GM21825 (cell line): Measurements from ENCODE around the gene GRID2.

Source experiments
- ATAC-seq: cut with Tn5 transposase; IDR thresholded peaks from one replicate; pipeline ENCODE4 v1.9.1; 2021; ENCODE audit warnings: mild to moderate bottlenecking, moderate library complexity; ENCODE audit not compliant: unreplicated experiment

The GRID2 gene

GRCh38 chr4:93373893-93374860, 1070.4 kb downstream of the GRID2 start:
- no peak for ATAC-seq

GRCh38 chr4:93384241-93384640, 1080.5 kb downstream of the GRID2 start:
- no peak for ATAC-seq

- no peak for ATAC-seq
Observed at GRCh38 chr4:93384887-93385286, 1081.1 kb downstream of the GRID2 start.

GRCh38 chr4:93394545-93395081, 1090.8 kb downstream of the GRID2 start:
- ATAC-seq: no peak

- ATAC-seq: no peak
Observed at GRCh38 chr4:93396272-93396671, 1092.5 kb downstream of the GRID2 start.

- ATAC-seq: no peak
Observed at GRCh38 chr4:93403571-93403970, 1099.8 kb downstream of the GRID2 start.

- ATAC-seq: no peak
Observed at GRCh38 chr4:93407493-93408275, 1103.9 kb downstream of the GRID2 start.

- no peak for ATAC-seq
Observed at GRCh38 chr4:93409035-93409434, 1105.3 kb downstream of the GRID2 start.

GRCh38 chr4:93414041-93414550, 1110.3 kb downstream of the GRID2 start:
- ATAC-seq: no peak

GRCh38 chr4:93416344-93417128, 1112.8 kb downstream of the GRID2 start:
- ATAC-seq: no peak

GRCh38 chr4:93431371-93431770, 1127.6 kb downstream of the GRID2 start:
- ATAC-seq: no peak

GRCh38 chr4:93433840-93434239, 1130.1 kb downstream of the GRID2 start:
- ATAC-seq: no peak

GRCh38 chr4:93436000-93436626, 1132.3 kb downstream of the GRID2 start:
- no peak for ATAC-seq

GRCh38 chr4:93437991-93438390, 1134.2 kb downstream of the GRID2 start:
- no peak for ATAC-seq

- no peak for ATAC-seq
Observed at GRCh38 chr4:93444860-93445259, 1141.1 kb downstream of the GRID2 start.

GRCh38 chr4:93446038-93446437, 1142.3 kb downstream of the GRID2 start:
- ATAC-seq: no peak

GRCh38 chr4:93448691-93449293, 1145.0 kb downstream of the GRID2 start:
- ATAC-seq: no peak

- ATAC-seq: no peak
Observed at GRCh38 chr4:93451954-93452353, 1148.2 kb downstream of the GRID2 start.

- ATAC-seq: no peak
Observed at GRCh38 chr4:93461541-93461940, 1157.8 kb downstream of the GRID2 start.

- ATAC-seq: no peak
Observed at GRCh38 chr4:93466446-93466845, 1162.7 kb downstream of the GRID2 start.
